HepG2 (cell line): Measurements from ENCODE around the gene MTCH1. TPM values are rescaled to one million over a fixed set of nuclear protein-coding genes. Genes with fewer than 3 reads are reported as not detected.

Experiments
- ATAC-seq: fragments of 200-7000 bp; cut with Tn5 transposase; 3 replicates; pipeline ENCODE4 v1.9.1; 2020; ENCODE audit warnings: mild to moderate bottlenecking, moderate library complexity
- BruUV-seq: library from RNA; stranded (reverse); fragments of 400-500 nt; replicated peaks from 2 replicates; lab custom pipeline; 2021; lab: Mats Ljungman, UMichigan
- CTCF ChIA-PET: fragments of 300-600 bp; formaldehyde crosslinking; extraction: SDS; loops from one replicate; lab custom pipeline; 2021; ENCODE audit warnings: low total read pairs, inconsistent platforms, low intra/inter-chr PET ratio; lab: Yijun Ruan, JAX
- POLR2A ChIA-PET: fragments of 350-600 bp; sonication (Branson Sonifier 250); formaldehyde crosslinking; loops from one replicate; lab custom pipeline; 2020; ENCODE audit warnings: antibody characterized with exemption, inconsistent platforms; lab: Yijun Ruan, JAX
- DNase-seq: peaks from one replicate; pipeline ENCODE4 v3.0.0-alpha.2; 2015; ENCODE audit warnings: low spot score
- FAIRE-seq: peaks from 3 replicates; lab custom pipeline; 2011; peaks lifted over from hg19 to GRCh38; lab: Jason Lieb, UNC
- H2AFZ ChIP-seq: one replicate; pipeline ENCODE4 v1.6.1; 2011; ENCODE audit warnings: low read length, inconsistent platforms
- H3K27ac ChIP-seq: fragments of 300-600 bp; 3 replicates; pipeline ENCODE4 v1.8.0; 2011; ENCODE audit warnings: mixed run types, mild to moderate bottlenecking, mixed read lengths, low read length, inconsistent platforms; ENCODE audit not compliant: insufficient read depth; ENCODE audit errors: extremely low read length
- H3K27me3 ChIP-seq, 2 experiments: fragments of 200-600 bp in 1 of 2; 2 replicates in 1 of 2; 3 replicates in 1 of 2; pipeline versions ENCODE4 v1.6.0 to v1.8.0; 2011; ENCODE audit warnings: low read length in 2 of 2, mild to moderate bottlenecking in 2 of 2, moderate library complexity in 2 of 2, inconsistent platforms in 1 of 2; ENCODE audit not compliant: insufficient read depth in 2 of 2, control insufficient read depth in 1 of 2
- H3K36me3 ChIP-seq, 2 experiments: fragments of 200-600 bp in 1 of 2; replicated peaks in 1 of 2; 2 replicates in 1 of 2; 3 replicates in 1 of 2; pipeline versions ENCODE4 v1.5.1 to v1.8.0; 2011; ENCODE audit warnings: low read length in 2 of 2, inconsistent platforms in 1 of 2; ENCODE audit not compliant: insufficient read depth in 2 of 2, control insufficient read depth in 1 of 2
- H3K4me1 ChIP-seq: 2 replicates; pipeline ENCODE4 v1.5.1; 2012; ENCODE audit warnings: low read length, inconsistent platforms; ENCODE audit not compliant: insufficient read depth
- H3K4me2 ChIP-seq: 2 replicates; pipeline ENCODE4 v1.6.0; 2011; ENCODE audit warnings: low read depth, low read length, inconsistent platforms
- H3K4me3 ChIP-seq, 3 experiments: fragments of 200-600 bp in 1 of 3; sonication (generic), shearing (Covaris generic) in 1 of 3; replicated peaks in 1 of 3; 2 replicates each; pipeline ENCODE4 v1.5.1; 2011 to 2016; ENCODE audit warnings: low read length in 3 of 3, inconsistent platforms in 2 of 3, low read depth in 2 of 3, mild to moderate bottlenecking in 2 of 3, control low read depth in 1 of 3, mixed read lengths in 1 of 3; ENCODE audit not compliant: insufficient read depth in 1 of 3
- H3K79me2 ChIP-seq: one replicate; pipeline ENCODE4 v1.6.1; 2011; ENCODE audit warnings: low read length, inconsistent platforms; ENCODE audit not compliant: insufficient read depth
- H3K9ac ChIP-seq: 2 replicates; pipeline ENCODE4 v1.6.0; 2011; ENCODE audit warnings: mild to moderate bottlenecking, low read depth, low read length, inconsistent platforms; ENCODE audit not compliant: insufficient read depth
- H3K9me3 ChIP-seq: 2 replicates; pipeline ENCODE4 v1.5.1; 2012; ENCODE audit warnings: mild to moderate bottlenecking, low read length
- H4K20me1 ChIP-seq: 2 replicates; pipeline ENCODE4 v1.6.0; 2011; ENCODE audit warnings: inconsistent platforms, mild to moderate bottlenecking, low read length, moderate library complexity; ENCODE audit not compliant: insufficient read depth
- CBX1 ChIP-seq: IDR thresholded peaks from one replicate; pipeline ENCODE4 v1.6.1; 2016; ENCODE audit warnings: antibody characterized with exemption, low read depth
- HOXA3 ChIP-seq: sonication (generic); formaldehyde crosslinking; IDR thresholded peaks from 2 replicates; pipeline ENCODE4 v1.5.0; 2020; ENCODE audit warnings: missing genetic modification reagents
- KAT8 ChIP-seq: IDR thresholded peaks from 2 replicates; pipeline ENCODE4 v1.6.1; 2016; ENCODE audit warnings: missing genetic modification reagents, missing compliant biosample characterization
- KDM5B ChIP-seq: sonication (generic); formaldehyde crosslinking; IDR thresholded peaks from 2 replicates; pipeline ENCODE4 v1.4.0; 2020; ENCODE audit warnings: missing genetic modification reagents, mild to moderate bottlenecking, borderline replicate concordance
- MXI1 ChIP-seq: IDR thresholded peaks from 3 replicates; pipeline ENCODE4 v1.6.1; 2012; ENCODE audit warnings: low read depth, low read length, inconsistent platforms, borderline replicate concordance
- NFATC3 ChIP-seq: sonication (generic); formaldehyde crosslinking; IDR thresholded peaks from 2 replicates; pipeline ENCODE4 v1.5.1; 2020; ENCODE audit warnings: mild to moderate bottlenecking, missing genetic modification reagents
- PRPF4 ChIP-seq: fragments of 200-400 bp; formaldehyde crosslinking; IDR thresholded peaks from 2 replicates; pipeline ENCODE4 v1.6.1; 2016; ENCODE audit warnings: low read length, low read depth; ENCODE audit not compliant: poor library complexity, severe bottlenecking
- RFX3 ChIP-seq: IDR thresholded peaks from 2 replicates; pipeline ENCODE4 v1.6.1; 2016; ENCODE audit warnings: missing biosample characterization, missing genetic modification reagents
- SIN3B ChIP-seq: fragments of 150-350 bp; IDR thresholded peaks from 2 replicates; pipeline ENCODE4 v1.6.1; 2014; ENCODE audit warnings: low read length
- SOX6 ChIP-seq, 2 experiments: fragments of 450-650 bp in 1 of 2; sonication (generic) in 1 of 2; formaldehyde crosslinking in 1 of 2; IDR thresholded peaks; 2 replicates each; pipeline versions ENCODE4 v1.4.0 to v1.6.1; 2017 to 2020; ENCODE audit warnings: antibody characterized with exemption in 1 of 2, mild to moderate bottlenecking in 1 of 2, missing genetic modification reagents in 1 of 2
- ZNF326 ChIP-seq: sonication (generic); formaldehyde crosslinking; IDR thresholded peaks from 2 replicates; pipeline ENCODE4 v1.4.0; 2020; ENCODE audit warnings: missing genetic modification reagents, borderline replicate concordance
- ZNF335 ChIP-seq: sonication (generic); formaldehyde crosslinking; IDR thresholded peaks from 2 replicates; pipeline ENCODE4 v1.4.0; 2020; ENCODE audit warnings: missing genetic modification reagents
- WGBS: methylation state at CpG from one replicate; pipeline ENCODE4 v1.1.6; 2017; ENCODE audit warnings: low lambda C conversion rate; 5-methylcytosine and 5-hydroxymethylcytosine counted together
- in situ Hi-C: cut with HindIII; loops from 2 replicates; pipeline ENCODE4 v1.10.0; 2017; ENCODE audit warnings: low pct_unique_long_range_greater_than_20kb; ENCODE audit not compliant: extremely low pct_ligation_motif_present
- intact Hi-C: fragments of 100-400 bp; cut with micrococcal nuclease; formaldehyde crosslinking; loops from one replicate; pipeline ENCODE4 v1.10.0; 2022; ENCODE audit not compliant: unreplicated experiment
- polyA plus RNA-seq, 8 experiments: library from polyadenylated mRNA; depleted of rRNA in 3 of 8; stranded (reverse) in 7 of 8; unstranded in 1 of 8; fragments of >200 nt; fragmentation: Illumina TruSeq in 4 of 8; extraction: Trizol in 4 of 8; gene quantifications; 2 replicates each; pipeline versions ENCODE4 v1.2.1 to v1.2.3, GENCODE V29; 2011 to 2016; ENCODE audit warnings: low read depth in 4 of 8, missing spikeins in 1 of 8, mixed read lengths in 1 of 8; ENCODE audit not compliant: insufficient read depth in 1 of 8
- total RNA-seq, 5 experiments: library from RNA; depleted of rRNA; stranded (reverse); fragments of >200 nt; fragmentation: Illumina TruSeq; extraction: Trizol; gene quantifications; 2 replicates each; pipeline ENCODE4 v1.2.3, GENCODE V29; 2016; ENCODE audit warnings: low read depth in 1 of 5
- TF ChIP-seq, protein P1 (sequence below): sonication (generic); formaldehyde crosslinking; IDR thresholded peaks from 2 replicates; pipeline ENCODE4 v1.4.0; 2020; ENCODE audit warnings: mild to moderate bottlenecking, missing genetic modification reagents
- TF ChIP-seq, protein P2 (sequence below): sonication (generic); formaldehyde crosslinking; IDR thresholded peaks from 2 replicates; pipeline ENCODE4 v1.5.1; 2020; ENCODE audit warnings: mild to moderate bottlenecking, missing genetic modification reagents, moderate library complexity
- TF ChIP-seq, protein P3 (sequence below): fragments of 450-650 bp; IDR thresholded peaks from 2 replicates; pipeline ENCODE4 v1.6.1; 2016

The MTCH1 gene
- total and polyA plus RNA-seq, 2 of the 13 experiments (the other 11 are each of a cell fraction or from before 2014, with no cell fraction given), result 86.2 to 144 TPM

DNA sequence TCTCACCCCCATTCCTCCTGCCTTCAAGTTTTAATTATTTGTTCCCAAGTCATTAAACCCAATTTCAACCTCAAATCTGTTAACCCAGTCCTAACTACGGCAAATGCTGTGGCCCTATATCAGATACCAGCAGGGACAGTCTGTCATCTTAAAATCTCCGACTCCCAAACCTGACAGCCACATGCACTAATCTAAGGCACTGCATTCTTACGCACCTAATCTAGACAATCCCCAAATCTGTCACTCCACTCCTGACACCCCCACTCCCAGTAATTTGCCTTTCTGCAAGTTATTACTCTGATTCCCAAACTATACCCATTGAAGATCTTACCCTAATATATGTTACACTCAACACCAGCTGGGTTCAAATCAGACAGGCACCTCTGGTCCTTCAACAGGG lies 2.5 kb downstream of the MTCH1 start (continued):
- TF ChIP-seq MXI1, result no peak
- TF ChIP-seq ZNF326, result no peak
- TF ChIP-seq RFX3, result no peak
- TF ChIP-seq PRPF4, result no peak
- no peak for TF ChIP-seq KAT8 (CRISPR knock-in tag)
- TF ChIP-seq CBX1, result no peak
- TF ChIP-seq SOX6 (IDR thresholded peaks at IDR 0.05), result no peak
- TF ChIP-seq SOX6 (CRISPR knock-in tag; IDR thresholded peaks at IDR 0.05), result no peak
- no peak for TF ChIP-seq KDM5B (CRISPR knock-in tag)
- TF ChIP-seq SIN3B, result no peak
- TF ChIP-seq, protein P1, sequence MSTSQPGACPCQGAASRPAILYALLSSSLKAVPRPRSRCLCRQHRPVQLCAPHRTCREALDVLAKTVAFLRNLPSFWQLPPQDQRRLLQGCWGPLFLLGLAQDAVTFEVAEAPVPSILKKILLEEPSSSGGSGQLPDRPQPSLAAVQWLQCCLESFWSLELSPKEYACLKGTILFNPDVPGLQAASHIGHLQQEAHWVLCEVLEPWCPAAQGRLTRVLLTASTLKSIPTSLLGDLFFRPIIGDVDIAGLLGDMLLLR, result no peak
- TF ChIP-seq ZNF335, result no peak

DNA sequence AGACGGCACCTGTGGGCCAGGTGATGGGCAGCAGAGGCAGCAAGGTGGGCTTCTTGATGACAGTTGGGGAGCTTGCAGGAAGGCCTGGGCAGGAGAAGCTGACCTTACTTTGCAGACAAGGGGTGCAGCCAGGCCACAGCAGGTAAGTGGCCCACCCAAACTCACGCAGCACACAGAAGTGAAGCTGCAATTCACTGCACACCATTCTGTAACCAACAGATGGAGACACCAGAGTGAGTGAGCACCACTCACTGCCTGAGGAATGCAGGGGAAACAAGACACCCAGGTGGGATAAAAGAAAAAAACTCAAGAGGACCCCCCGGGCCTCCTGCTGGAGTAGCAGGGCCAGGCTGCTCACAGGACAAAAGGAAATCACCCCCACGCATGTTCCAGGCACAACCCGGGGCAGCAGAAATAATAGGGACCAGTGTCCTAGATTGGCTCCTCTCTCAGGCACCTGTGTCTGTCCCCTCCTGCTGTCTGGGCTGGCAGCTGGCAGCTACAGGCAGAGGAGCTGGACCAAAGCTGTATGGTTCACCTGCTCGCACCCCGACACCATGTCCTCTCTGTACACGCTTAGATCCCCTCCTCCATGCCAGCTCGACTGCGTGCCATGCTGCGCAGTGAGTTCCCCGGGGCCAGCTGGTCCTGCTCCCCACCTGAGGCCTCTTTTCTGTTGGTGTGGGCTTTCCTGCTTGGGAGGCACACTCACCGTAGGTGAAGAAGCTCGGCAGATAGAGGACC lies 4.9 kb downstream of the MTCH1 start:
- WGBS, result 94% methylated on average over 14 of the region's 14 CpGs
- no peaks in the 10 kb centered on the region for H3K9me3 ChIP-seq
- H3K4me2 ChIP-seq, result no peak overlapping the region
- no peak overlapping the region for H3K4me3 ChIP-seq
- H3K27me3 ChIP-seq, result no peaks in the 10 kb centered on the region; a peak in 1 of 5 replicates
- in situ Hi-C loops, result no loop called here
- peaks cover 30 to 47% of the 10 kb centered on the region in 2 experiments for H3K36me3 ChIP-seq
- no peak overlapping the region for H3K9ac ChIP-seq
- BruUV-seq, result no TSS peak
- DNase-seq, result no peak
- no peak for ATAC-seq
- peaks cover 6% of the 10 kb centered on the region for H4K20me1 ChIP-seq
- POLR2A ChIA-PET, result no interaction called here
- intact Hi-C loops, result no loop called here
- H2AFZ ChIP-seq, result no peak overlapping the region
- H3K27ac ChIP-seq, result no peak overlapping the region
- CTCF ChIA-PET, result interaction anchor here (1.0 kb wide), 1 partner anchor 37 kb away, joined by 3 read pairs; no protein-coding TSS in a partner anchor
- no peak for FAIRE-seq
- peaks cover 56% of the 10 kb centered on the region for H3K79me2 ChIP-seq
- H3K4me1 ChIP-seq, result peaks cover 21% of the 10 kb centered on the region
- TF ChIP-seq HOXA3 (CRISPR knock-in tag), result no peak
- TF ChIP-seq NFATC3 (CRISPR knock-in tag), result no peak
- TF ChIP-seq, protein P2, sequence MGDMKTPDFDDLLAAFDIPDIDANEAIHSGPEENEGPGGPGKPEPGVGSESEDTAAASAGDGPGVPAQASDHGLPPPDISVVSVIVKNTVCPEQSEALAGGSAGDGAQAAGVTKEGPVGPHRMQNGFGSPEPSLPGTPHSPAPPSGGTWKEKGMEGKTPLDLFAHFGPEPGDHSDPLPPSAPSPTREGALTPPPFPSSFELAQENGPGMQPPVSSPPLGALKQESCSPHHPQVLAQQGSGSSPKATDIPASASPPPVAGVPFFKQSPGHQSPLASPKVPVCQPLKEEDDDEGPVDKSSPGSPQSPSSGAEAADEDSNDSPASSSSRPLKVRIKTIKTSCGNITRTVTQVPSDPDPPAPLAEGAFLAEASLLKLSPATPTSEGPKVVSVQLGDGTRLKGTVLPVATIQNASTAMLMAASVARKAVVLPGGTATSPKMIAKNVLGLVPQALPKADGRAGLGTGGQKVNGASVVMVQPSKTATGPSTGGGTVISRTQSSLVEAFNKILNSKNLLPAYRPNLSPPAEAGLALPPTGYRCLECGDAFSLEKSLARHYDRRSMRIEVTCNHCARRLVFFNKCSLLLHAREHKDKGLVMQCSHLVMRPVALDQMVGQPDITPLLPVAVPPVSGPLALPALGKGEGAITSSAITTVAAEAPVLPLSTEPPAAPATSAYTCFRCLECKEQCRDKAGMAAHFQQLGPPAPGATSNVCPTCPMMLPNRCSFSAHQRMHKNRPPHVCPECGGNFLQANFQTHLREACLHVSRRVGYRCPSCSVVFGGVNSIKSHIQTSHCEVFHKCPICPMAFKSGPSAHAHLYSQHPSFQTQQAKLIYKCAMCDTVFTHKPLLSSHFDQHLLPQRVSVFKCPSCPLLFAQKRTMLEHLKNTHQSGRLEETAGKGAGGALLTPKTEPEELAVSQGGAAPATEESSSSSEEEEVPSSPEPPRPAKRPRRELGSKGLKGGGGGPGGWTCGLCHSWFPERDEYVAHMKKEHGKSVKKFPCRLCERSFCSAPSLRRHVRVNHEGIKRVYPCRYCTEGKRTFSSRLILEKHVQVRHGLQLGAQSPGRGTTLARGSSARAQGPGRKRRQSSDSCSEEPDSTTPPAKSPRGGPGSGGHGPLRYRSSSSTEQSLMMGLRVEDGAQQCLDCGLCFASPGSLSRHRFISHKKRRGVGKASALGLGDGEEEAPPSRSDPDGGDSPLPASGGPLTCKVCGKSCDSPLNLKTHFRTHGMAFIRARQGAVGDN, result peak; percentile 25; the same call in 1 of the 2 replicates
- TF ChIP-seq, protein P3, sequence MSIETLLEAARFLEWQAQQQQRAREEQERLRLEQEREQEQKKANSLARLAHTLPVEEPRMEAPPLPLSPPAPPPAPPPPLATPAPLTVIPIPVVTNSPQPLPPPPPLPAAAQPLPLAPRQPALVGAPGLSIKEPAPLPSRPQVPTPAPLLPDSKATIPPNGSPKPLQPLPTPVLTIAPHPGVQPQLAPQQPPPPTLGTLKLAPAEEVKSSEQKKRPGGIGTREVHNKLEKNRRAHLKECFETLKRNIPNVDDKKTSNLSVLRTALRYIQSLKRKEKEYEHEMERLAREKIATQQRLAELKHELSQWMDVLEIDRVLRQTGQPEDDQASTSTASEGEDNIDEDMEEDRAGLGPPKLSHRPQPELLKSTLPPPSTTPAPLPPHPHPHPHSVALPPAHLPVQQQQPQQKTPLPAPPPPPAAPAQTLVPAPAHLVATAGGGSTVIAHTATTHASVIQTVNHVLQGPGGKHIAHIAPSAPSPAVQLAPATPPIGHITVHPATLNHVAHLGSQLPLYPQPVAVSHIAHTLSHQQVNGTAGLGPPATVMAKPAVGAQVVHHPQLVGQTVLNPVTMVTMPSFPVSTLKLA, result no peak
